ENCODE results near the gene COL6A3. TPM values are rescaled to one million over a fixed set of nuclear protein-coding genes. Genes with fewer than 3 reads are reported as not detected.
A peak's percentile ranks its signal among the peaks of the same experiment; 100 is the strongest.

The COL6A3 gene
- total RNA-seq, 3 donors from 2014 or later, result 116 to 907 (median 320) TPM

DNA sequence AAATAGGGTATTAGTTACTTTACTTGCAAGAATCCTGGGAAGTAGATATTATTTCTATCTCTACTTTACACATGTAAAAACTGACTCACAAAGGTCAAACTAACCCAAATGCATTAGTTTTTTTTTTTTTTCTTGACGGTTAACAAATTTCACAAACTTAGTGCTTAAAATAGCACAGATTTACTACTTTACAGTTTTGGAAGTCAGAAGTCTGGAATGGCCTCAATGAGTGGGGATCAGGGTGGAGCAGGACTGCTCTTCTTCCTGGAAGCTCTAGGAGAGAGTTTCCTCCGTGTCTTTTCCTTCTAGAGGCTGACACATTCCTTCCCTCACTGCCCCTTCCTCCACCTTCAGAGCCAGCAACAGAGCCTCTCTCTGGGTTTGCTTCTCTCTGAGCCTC lies 117.2 kb downstream of the COL6A3 start:
- no peaks in the 10 kb centered on the region for H3K36me3 ChIP-seq
- TF ChIP-seq POLR2A (IDR thresholded peaks at IDR 0.05) (no peak), POLR2AphosphoS5 (IDR thresholded peaks at IDR 0.05) (no peak)
- TF ChIP-seq, protein P1, sequence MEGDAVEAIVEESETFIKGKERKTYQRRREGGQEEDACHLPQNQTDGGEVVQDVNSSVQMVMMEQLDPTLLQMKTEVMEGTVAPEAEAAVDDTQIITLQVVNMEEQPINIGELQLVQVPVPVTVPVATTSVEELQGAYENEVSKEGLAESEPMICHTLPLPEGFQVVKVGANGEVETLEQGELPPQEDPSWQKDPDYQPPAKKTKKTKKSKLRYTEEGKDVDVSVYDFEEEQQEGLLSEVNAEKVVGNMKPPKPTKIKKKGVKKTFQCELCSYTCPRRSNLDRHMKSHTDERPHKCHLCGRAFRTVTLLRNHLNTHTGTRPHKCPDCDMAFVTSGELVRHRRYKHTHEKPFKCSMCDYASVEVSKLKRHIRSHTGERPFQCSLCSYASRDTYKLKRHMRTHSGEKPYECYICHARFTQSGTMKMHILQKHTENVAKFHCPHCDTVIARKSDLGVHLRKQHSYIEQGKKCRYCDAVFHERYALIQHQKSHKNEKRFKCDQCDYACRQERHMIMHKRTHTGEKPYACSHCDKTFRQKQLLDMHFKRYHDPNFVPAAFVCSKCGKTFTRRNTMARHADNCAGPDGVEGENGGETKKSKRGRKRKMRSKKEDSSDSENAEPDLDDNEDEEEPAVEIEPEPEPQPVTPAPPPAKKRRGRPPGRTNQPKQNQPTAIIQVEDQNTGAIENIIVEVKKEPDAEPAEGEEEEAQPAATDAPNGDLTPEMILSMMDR (IDR thresholded peaks at IDR 0.05), result no peak
- H3K4me1 ChIP-seq, result no peaks in the 10 kb centered on the region
- DNase-seq (ENCODE audit: low spot score in 2 of 2), result no peak
- intact Hi-C loops (cut with DNase I; ENCODE audit: low total_unique reads), result no loop called here
- no peaks in the 10 kb centered on the region for H3K27me3 ChIP-seq
- H3K4me3 ChIP-seq, result no peak overlapping the region
- H3K27ac ChIP-seq, result peak overlapping the region in 1 of 2 donors; percentile 74
- no peaks in the 10 kb centered on the region for H3K9me3 ChIP-seq

DNA sequence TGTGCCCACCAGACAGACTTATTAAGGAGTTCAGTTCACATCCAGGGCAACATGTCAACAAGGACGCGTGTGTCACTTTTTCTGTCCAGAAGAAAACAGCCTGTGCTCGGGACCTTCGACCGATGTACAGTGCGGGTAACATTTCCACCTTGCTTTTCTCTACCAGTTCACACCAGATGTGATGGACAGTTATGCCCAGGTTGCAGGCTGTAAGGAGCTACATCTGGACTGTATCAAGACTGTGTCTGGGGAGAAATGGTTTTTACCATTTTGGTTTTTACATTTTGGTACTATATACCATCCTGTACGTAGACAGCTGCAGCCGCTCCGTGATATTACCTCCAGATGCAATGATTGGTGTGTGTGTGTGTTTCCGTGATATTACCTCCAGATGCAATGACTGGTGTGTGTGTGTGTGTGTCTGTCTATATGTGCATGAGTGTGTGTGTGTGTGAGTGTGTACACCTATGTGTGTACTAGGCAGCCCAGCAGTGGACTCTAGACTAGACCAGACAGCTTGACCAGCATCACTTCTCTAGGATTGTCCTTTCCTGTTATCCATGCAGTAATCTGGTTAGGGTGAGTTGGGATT lies 118.0 kb downstream of the COL6A3 start:
- H3K4me3 ChIP-seq, result no peak overlapping the region
- no peaks in the 10 kb centered on the region for H3K36me3 ChIP-seq
- H3K4me1 ChIP-seq, result no peaks in the 10 kb centered on the region
- no peak overlapping the region for H3K27ac ChIP-seq
- no peak for DNase-seq (ENCODE audit: low spot score in 2 of 2)
- H3K27me3 ChIP-seq, result no peaks in the 10 kb centered on the region
- intact Hi-C loops (cut with DNase I; ENCODE audit: low total_unique reads), result no loop called here
- TF ChIP-seq, protein P1 (IDR thresholded peaks at IDR 0.05), result no peak
- TF ChIP-seq POLR2AphosphoS5 (IDR thresholded peaks at IDR 0.05) (no peak), POLR2A (IDR thresholded peaks at IDR 0.05) (no peak)
- no peaks in the 10 kb centered on the region for H3K9me3 ChIP-seq

DNA sequence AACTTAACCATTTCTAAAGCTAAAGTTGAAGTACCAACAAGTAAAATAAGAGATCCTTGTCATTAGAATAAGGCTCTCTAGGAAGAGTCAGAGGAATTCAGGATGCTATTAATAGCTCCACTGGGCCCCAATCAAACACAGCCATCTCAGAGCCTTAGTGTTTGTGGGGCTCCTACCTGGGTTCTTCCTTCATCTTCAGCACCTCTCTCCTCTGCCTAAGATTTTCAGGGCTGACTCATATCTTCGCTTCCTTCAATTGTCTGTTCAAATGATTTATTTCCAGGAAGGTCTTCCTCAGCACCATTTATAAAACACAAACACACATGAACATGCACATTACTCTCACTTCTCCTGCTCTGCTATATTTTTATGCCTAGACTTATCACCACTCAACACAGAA lies 119.5 kb downstream of the COL6A3 start:
- no peaks in the 10 kb centered on the region for H3K36me3 ChIP-seq
- intact Hi-C loops (cut with DNase I; ENCODE audit: low total_unique reads), result no loop called here
- H3K4me1 ChIP-seq, result no peaks in the 10 kb centered on the region

DNA sequence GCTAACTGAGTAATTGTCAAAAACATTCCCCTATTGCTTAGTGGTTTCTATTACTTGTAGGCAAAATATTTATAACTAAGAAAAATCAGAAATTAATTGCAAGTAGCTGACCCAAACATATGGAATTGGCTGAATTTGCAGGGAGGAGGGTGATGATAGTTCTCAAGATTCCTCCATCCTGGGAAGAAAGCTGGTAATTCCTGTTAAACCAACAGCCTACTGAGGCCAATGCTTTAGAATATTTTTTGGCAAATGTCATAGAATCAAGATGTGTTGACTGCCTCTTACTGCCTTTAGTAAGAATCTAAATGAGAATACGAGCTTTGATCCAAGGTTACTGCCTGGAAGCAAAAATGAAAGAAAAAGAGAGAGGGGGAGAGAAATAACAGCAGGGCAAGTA lies 120.0 kb downstream of the COL6A3 start:
- no peaks in the 10 kb centered on the region for H3K9me3 ChIP-seq
- intact Hi-C loops (cut with DNase I; ENCODE audit: low total_unique reads), result no loop called here

More for the DNA sequence above, 119.5 kb downstream of the COL6A3 start:
- Histone ChIP-seq H3K4me3 (no peak overlapping the region), H3K27me3 (no peaks in the 10 kb centered on the region), H3K9me3 (no peaks in the 10 kb centered on the region), H3K27ac (peak overlapping the region in 1 of 2 donors; percentile 27)
- no peak for TF ChIP-seq POLR2AphosphoS5 (IDR thresholded peaks at IDR 0.05)
- no peak for TF ChIP-seq POLR2A (IDR thresholded peaks at IDR 0.05)
- TF ChIP-seq, protein P1 (IDR thresholded peaks at IDR 0.05), result no peak
- DNase-seq (ENCODE audit: low spot score in 2 of 2), result no peak

GRCh38 chr2:237291138-237291792 lies 122.7 kb downstream of the COL6A3 start:
- H3K27ac ChIP-seq, result peak overlapping the region; percentile 82 to 89
- H3K9me3 ChIP-seq, result no peaks in the 10 kb centered on the region
- H3K36me3 ChIP-seq, result no peaks in the 10 kb centered on the region
- intact Hi-C loops (cut with DNase I; ENCODE audit: low total_unique reads), result no loop called here
- H3K4me1 ChIP-seq, result no peaks in the 10 kb centered on the region
- DNase-seq (ENCODE audit: low spot score in 2 of 2), result peak; percentile 82 to 85
- no peaks in the 10 kb centered on the region for H3K27me3 ChIP-seq
- peak; percentile 71 to 98 (median 98) for TF ChIP-seq POLR2AphosphoS5 (IDR thresholded peaks at IDR 0.05)
- TF ChIP-seq POLR2A (IDR thresholded peaks at IDR 0.05), result no peak
- TF ChIP-seq, protein P1 (IDR thresholded peaks at IDR 0.05), result peak in 1 of 3 donors; percentile 6
- H3K4me3 ChIP-seq, result peak overlapping the region in 2 of 3 donors; percentile 21 to 24

More for the DNA sequence above, 120.0 kb downstream of the COL6A3 start:
- peak overlapping the region in 1 of 2 donors; percentile 27 for H3K27ac ChIP-seq
- TF ChIP-seq POLR2A (IDR thresholded peaks at IDR 0.05), result no peak
- TF ChIP-seq, protein P1 (IDR thresholded peaks at IDR 0.05), result no peak
- no peak for TF ChIP-seq POLR2AphosphoS5 (IDR thresholded peaks at IDR 0.05)
- no peaks in the 10 kb centered on the region for H3K4me1 ChIP-seq
- H3K4me3 ChIP-seq, result no peak overlapping the region
- no peak for DNase-seq (ENCODE audit: low spot score in 2 of 2)
- H3K27me3 ChIP-seq, result no peaks in the 10 kb centered on the region
- H3K36me3 ChIP-seq, result no peaks in the 10 kb centered on the region
